OCI-LY7 (cell line): ENCODE measurements around the gene HSD17B7. TPM values are rescaled to one million over a fixed set of nuclear protein-coding genes. Genes with fewer than 3 reads are reported as not detected.

ENCODE experiments used
- BruUV-seq: library from RNA; stranded (reverse); fragments of 400-500 nt; replicated peaks from 2 replicates; lab custom pipeline; 2021; lab: Mats Ljungman, UMichigan
- CTCF ChIA-PET: fragments of 300-600 bp; sonication (Branson Sonifier 250); formaldehyde crosslinking; loops from one replicate; lab custom pipeline; 2022; ENCODE audit warnings: antibody characterized with exemption; ENCODE audit not compliant: unreplicated experiment; lab: Charles Lee
- POLR2A ChIA-PET: fragments of 300-600 bp; sonication (Branson Sonifier 250); formaldehyde crosslinking; loops from one replicate; lab custom pipeline; 2022; ENCODE audit warnings: antibody characterized with exemption; lab: Charles Lee
- DNase-seq: peaks from one replicate; pipeline ENCODE4 v3.0.0-alpha.2; 2015; ENCODE audit warnings: low spot score
- H2AFZ ChIP-seq: fragments of 200-600 bp; sonication (generic), shearing (Covaris generic); 2 replicates; pipeline ENCODE4 v1.6.1; 2014; ENCODE audit warnings: mild to moderate bottlenecking, antibody characterized with exemption, low read length, moderate library complexity
- H3K27ac ChIP-seq: fragments of 200-600 bp; sonication (generic); 2 replicates; pipeline ENCODE4 v1.5.1; 2014; ENCODE audit warnings: mixed run types, low read depth, mild to moderate bottlenecking, moderate library complexity, low read length, inconsistent platforms; ENCODE audit not compliant: poor library complexity, severe bottlenecking
- H3K36me3 ChIP-seq: fragments of 200-600 bp; sonication (generic); 2 replicates; pipeline ENCODE4 v1.6.1; 2014; ENCODE audit warnings: mild to moderate bottlenecking, antibody characterized with exemption, low read length, moderate library complexity, mixed read lengths; ENCODE audit not compliant: insufficient read depth
- H3K4me1 ChIP-seq: fragments of 200-600 bp; sonication (generic); 2 replicates; pipeline ENCODE4 v1.5.1; 2014; ENCODE audit warnings: mild to moderate bottlenecking, low read length; ENCODE audit not compliant: insufficient read depth, poor library complexity, severe bottlenecking
- H3K4me2 ChIP-seq: fragments of 200-600 bp; sonication (generic); 2 replicates; pipeline ENCODE4 v1.6.1; 2014; ENCODE audit warnings: mild to moderate bottlenecking, low read length
- H3K4me3 ChIP-seq: fragments of 200-600 bp; sonication (generic); 2 replicates; pipeline ENCODE4 v1.5.1; 2014; ENCODE audit warnings: mild to moderate bottlenecking, low read depth, low read length; ENCODE audit not compliant: poor library complexity, severe bottlenecking
- H3K79me2 ChIP-seq: fragments of 200-600 bp; sonication (generic); 2 replicates; pipeline ENCODE4 v1.6.1; 2016; ENCODE audit warnings: low read depth, mild to moderate bottlenecking, low read length, moderate library complexity, mixed read lengths; ENCODE audit not compliant: insufficient read depth
- H3K9me2 ChIP-seq: fragments of 200-600 bp; sonication (generic); 2 replicates; pipeline ENCODE4 v1.6.1; 2016; ENCODE audit warnings: mild to moderate bottlenecking, low read length, mixed read lengths; ENCODE audit not compliant: insufficient read depth
- H3K9me3 ChIP-seq: fragments of 200-600 bp; sonication (generic); 2 replicates; pipeline ENCODE4 v1.6.1; 2014; ENCODE audit warnings: mild to moderate bottlenecking, mixed run types, low read length, mixed read lengths
- H4K20me1 ChIP-seq: fragments of 200-600 bp; sonication (generic); 2 replicates; pipeline ENCODE4 v1.6.1; 2014; ENCODE audit warnings: mild to moderate bottlenecking, antibody characterized with exemption, low read length, moderate library complexity, mixed read lengths; ENCODE audit not compliant: insufficient read depth
- EZH2phosphoT487 ChIP-seq: fragments of 200-600 bp; sonication (generic); IDR thresholded peaks from 2 replicates; pipeline ENCODE4 v1.6.1; 2018; ENCODE audit warnings: low read depth, borderline replicate concordance, mild to moderate bottlenecking, mixed run types, antibody characterized with exemption, low read length, moderate library complexity, mixed read lengths
- intact Hi-C: fragments of 100-400 bp; cut with micrococcal nuclease; formaldehyde crosslinking; loops from one replicate; pipeline ENCODE4 v1.10.0; 2022; ENCODE audit not compliant: unreplicated experiment
- total RNA-seq, 2 experiments: library from RNA; depleted of rRNA in 1 of 2; stranded (reverse); fragments of >200 nt in 1 of 2; shearing (Covaris generic) in 1 of 2; gene quantifications; 2 replicates each; pipeline ENCODE4 v1.2.3, GENCODE V29; 2014 to 2022
- TF ChIP-seq, protein P1 (sequence below): fragments of 200-600 bp; sonication (generic); conservative IDR thresholded peaks from 2 replicates; pipeline ENCODE4 v1.5.1; 2014; ENCODE audit warnings: mild to moderate bottlenecking, antibody characterized with exemption, low read length, moderate library complexity, mixed read lengths

Gene HSD17B7
- total RNA-seq, 2 experiments from 2014 or later: 41.2 to 51.1 TPM

- Histone ChIP-seq H3K4me3 (no peak overlapping the region), H3K4me1 (no peaks in the 10 kb centered on the region), H3K4me2 (no peak overlapping the region), H2AFZ (no peak overlapping the region), H4K20me1 (no peaks in the 10 kb centered on the region), H3K79me2 (no peaks in the 10 kb centered on the region), H3K9me2 (no peaks in the 10 kb centered on the region), H3K27ac (no peak overlapping the region), H3K9me3 (no peaks in the 10 kb centered on the region), H3K36me3 (no peaks in the 10 kb centered on the region)
- CTCF ChIA-PET: no interaction called here
- POLR2A ChIA-PET: no interaction called here
- no peak for TF ChIP-seq EZH2phosphoT487
- TF ChIP-seq, protein P1, sequence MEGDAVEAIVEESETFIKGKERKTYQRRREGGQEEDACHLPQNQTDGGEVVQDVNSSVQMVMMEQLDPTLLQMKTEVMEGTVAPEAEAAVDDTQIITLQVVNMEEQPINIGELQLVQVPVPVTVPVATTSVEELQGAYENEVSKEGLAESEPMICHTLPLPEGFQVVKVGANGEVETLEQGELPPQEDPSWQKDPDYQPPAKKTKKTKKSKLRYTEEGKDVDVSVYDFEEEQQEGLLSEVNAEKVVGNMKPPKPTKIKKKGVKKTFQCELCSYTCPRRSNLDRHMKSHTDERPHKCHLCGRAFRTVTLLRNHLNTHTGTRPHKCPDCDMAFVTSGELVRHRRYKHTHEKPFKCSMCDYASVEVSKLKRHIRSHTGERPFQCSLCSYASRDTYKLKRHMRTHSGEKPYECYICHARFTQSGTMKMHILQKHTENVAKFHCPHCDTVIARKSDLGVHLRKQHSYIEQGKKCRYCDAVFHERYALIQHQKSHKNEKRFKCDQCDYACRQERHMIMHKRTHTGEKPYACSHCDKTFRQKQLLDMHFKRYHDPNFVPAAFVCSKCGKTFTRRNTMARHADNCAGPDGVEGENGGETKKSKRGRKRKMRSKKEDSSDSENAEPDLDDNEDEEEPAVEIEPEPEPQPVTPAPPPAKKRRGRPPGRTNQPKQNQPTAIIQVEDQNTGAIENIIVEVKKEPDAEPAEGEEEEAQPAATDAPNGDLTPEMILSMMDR: no peak
- intact Hi-C loops: no loop called here
- BruUV-seq: no TSS peak
- DNase-seq: no peak
Observed at GRCh38 chr1:162844153-162844552, 53.7 kb downstream of the HSD17B7 start.

GRCh38 chr1:162846256-162847212, 56.0 kb downstream of the HSD17B7 start:
- POLR2A ChIA-PET: no interaction called here
- no peaks in the 10 kb centered on the region for H3K9me3 ChIP-seq
- no TSS peak for BruUV-seq
- no peaks in the 10 kb centered on the region for H3K9me2 ChIP-seq
- H3K4me2 ChIP-seq: no peak overlapping the region
- no peak for TF ChIP-seq EZH2phosphoT487
- TF ChIP-seq, protein P1: no peak
- no peak overlapping the region for H2AFZ ChIP-seq
- H3K36me3 ChIP-seq: no peaks in the 10 kb centered on the region
- intact Hi-C loops: loop anchor here (5.0 kb wide), 1 partner anchor 326 kb away; no protein-coding TSS in a partner anchor
- no peaks in the 10 kb centered on the region for H3K79me2 ChIP-seq
- H3K4me1 ChIP-seq: no peaks in the 10 kb centered on the region
- no peaks in the 10 kb centered on the region for H4K20me1 ChIP-seq
- no peak for DNase-seq
- no peak overlapping the region for H3K4me3 ChIP-seq
- no peak overlapping the region for H3K27ac ChIP-seq
- CTCF ChIA-PET: no interaction called here
